Keratinocyte (primary cell): Measurements from ENCODE around the gene MID1. TPM values are rescaled to one million over a fixed set of nuclear protein-coding genes. Genes with fewer than 3 reads are reported as not detected.

ENCODE experiments used
- DNase-seq: peaks from one replicate; pipeline ENCODE4 v3.0.0-alpha.2; 2011; ENCODE audit warnings: low read depth, missing footprints, low spot score
- FAIRE-seq: peaks from 2 replicates; lab custom pipeline; 2011; peaks lifted over from hg19 to GRCh38; lab: Jason Lieb, UNC
- H2AFZ ChIP-seq: 2 replicates; pipeline ENCODE4 v1.6.0; 2012; ENCODE audit warnings: low read length, control low read depth, inconsistent platforms; ENCODE audit not compliant: control insufficient read depth
- H3K27ac ChIP-seq: 2 replicates; pipeline ENCODE4 v1.5.1; 2011; ENCODE audit warnings: low read length; ENCODE audit not compliant: control insufficient read depth, insufficient read depth
- H3K27me3 ChIP-seq: 3 replicates; pipeline ENCODE4 v1.6.0; 2011; ENCODE audit warnings: low read length; ENCODE audit not compliant: control insufficient read depth, insufficient read depth; ENCODE audit errors: extremely low read depth
- H3K36me3 ChIP-seq, 2 experiments: 2 replicates in 1 of 2; 3 replicates in 1 of 2; pipeline ENCODE4 v1.5.1; 2011; ENCODE audit warnings: low read length in 2 of 2, mild to moderate bottlenecking in 1 of 2; ENCODE audit not compliant: control insufficient read depth in 2 of 2, insufficient read depth in 2 of 2; ENCODE audit errors: extremely low read depth in 1 of 2
- H3K4me1 ChIP-seq: 3 replicates; pipeline ENCODE4 v1.5.1; 2011; ENCODE audit warnings: low read length; ENCODE audit not compliant: control insufficient read depth, insufficient read depth; ENCODE audit errors: extremely low read depth
- H3K4me2 ChIP-seq: 3 replicates; pipeline ENCODE4 v1.6.0; 2011; ENCODE audit warnings: low read depth, low read length; ENCODE audit not compliant: control insufficient read depth, insufficient read depth; ENCODE audit errors: extremely low read depth
- H3K4me3 ChIP-seq, 3 experiments: fragments of 200-600 bp in 1 of 3; sonication (generic) in 1 of 3; 2 replicates in 2 of 3; 3 replicates in 1 of 3; pipeline ENCODE4 v1.5.1; 2011 to 2016; ENCODE audit warnings: low read length in 3 of 3, mild to moderate bottlenecking in 3 of 3, control low read depth in 2 of 3, inconsistent platforms in 1 of 3, low read depth in 1 of 3, mixed read lengths in 1 of 3, mixed run types in 1 of 3, moderate library complexity in 1 of 3; ENCODE audit not compliant: control insufficient read depth in 2 of 3, insufficient read depth in 2 of 3; ENCODE audit errors: extremely low read depth in 1 of 3
- H3K79me2 ChIP-seq: 2 replicates; pipeline ENCODE4 v1.6.0; 2012; ENCODE audit warnings: low read length; ENCODE audit not compliant: control insufficient read depth, insufficient read depth
- H3K9ac ChIP-seq: 3 replicates; pipeline ENCODE4 v1.6.0; 2011; ENCODE audit warnings: low read length; ENCODE audit not compliant: control insufficient read depth, insufficient read depth; ENCODE audit errors: extremely low read depth
- H3K9me1 ChIP-seq: 3 replicates; pipeline ENCODE4 v1.6.0; 2011; ENCODE audit warnings: low read length; ENCODE audit not compliant: control insufficient read depth, insufficient read depth; ENCODE audit errors: extremely low read depth
- H3K9me3 ChIP-seq: 2 replicates; pipeline ENCODE4 v1.5.1; 2012; ENCODE audit warnings: low read depth, low read length; ENCODE audit not compliant: control insufficient read depth
- H4K20me1 ChIP-seq: 3 replicates; pipeline ENCODE4 v1.6.0; 2011; ENCODE audit warnings: low read length; ENCODE audit not compliant: control insufficient read depth, insufficient read depth; ENCODE audit errors: extremely low read depth
- CTCF ChIP-seq, 3 experiments: IDR thresholded peaks in 1 of 3; conservative IDR thresholded peaks in 1 of 3; optimal IDR thresholded peaks in 1 of 3; 2 replicates in 2 of 3; 3 replicates in 1 of 3; pipeline versions ENCODE3 to v1.5.1; 2011; ENCODE audit warnings: low read length in 3 of 3, mild to moderate bottlenecking in 3 of 3, moderate library complexity in 2 of 3, control low read depth in 1 of 3, inconsistent platforms in 1 of 3; ENCODE audit not compliant: insufficient read depth in 2 of 3; ENCODE audit errors: extremely low read depth in 1 of 3
- EZH2 ChIP-seq: IDR thresholded peaks from one replicate; pipeline ENCODE4 v1.6.1; 2012; ENCODE audit warnings: inconsistent platforms, mild to moderate bottlenecking, low read length, moderate library complexity
- dilution Hi-C: fragments of 300-500 bp; cut with MboI; formaldehyde crosslinking; loops from one replicate; pipeline ENCODE4 v1.7.0; 2020; ENCODE audit warnings: low sequenced_read_pairs; ENCODE audit not compliant: extremely low pct_ligation_motif_present
- polyA plus RNA-seq, 5 experiments: library from polyadenylated mRNA; depleted of rRNA in 3 of 5; stranded (reverse) in 3 of 5; stranded (forward) in 1 of 5; unstranded in 1 of 5; fragments of >200 nt; gene quantifications; 1 replicate in 1 of 5; 2 replicates in 3 of 5; 3 replicates in 1 of 5; pipeline versions ENCODE4 v1.2.1 to v1.2.3, GENCODE V29; 2011 to 2012; ENCODE audit warnings: missing spikeins in 2 of 5, low read depth in 1 of 5, low replicate concordance in 1 of 5

Gene MID1
- polyA plus RNA-seq, 1 donor (not counting 4 experiments of a cell fraction or from before 2014, with no cell fraction given) = 9.2 TPM

- TF ChIP-seq EZH2 (no peak), CTCF (optimal IDR thresholded peaks at IDR 0.05 in 1 of 3, IDR thresholded peaks at IDR 0.05 in 1 of 3, conservative IDR thresholded peaks at IDR 0.05 in 1 of 3; ENCODE audit: extremely low read depth in 1 of 3, insufficient read depth in 2 of 3, low read length in 3 of 3) (no peak)
- no peak overlapping the region for H3K9ac ChIP-seq
Measured at GRCh38 chrX:10570601-10571000, 49.8 kb downstream of the MID1 start.

GRCh38 chrX:10569946-10570345, 50.4 kb downstream of the MID1 start:
- DNase-seq (no peak), FAIRE-seq (peak; percentile 36)
- Histone ChIP-seq H3K4me3 (no peak overlapping the region), H3K9ac (no peak overlapping the region), H2AFZ (no peak overlapping the region), H3K36me3 (peaks cover 0 to 11% of the 10 kb centered on the region in 2 experiments), H3K4me2 (peak overlapping the region; percentile 18), H3K9me1 (no peaks in the 10 kb centered on the region), H3K27me3 (no peaks in the 10 kb centered on the region), H3K9me3 (no peaks in the 10 kb centered on the region), H3K4me1 (peaks cover 13% of the 10 kb centered on the region), H3K79me2 (peaks cover 31% of the 10 kb centered on the region), H3K27ac (no peak overlapping the region), H4K20me1 (no peaks in the 10 kb centered on the region)
- dilution Hi-C loops = no loop called here
- TF ChIP-seq EZH2 = no peak
- no peak for TF ChIP-seq CTCF (optimal IDR thresholded peaks at IDR 0.05 in 1 of 3, IDR thresholded peaks at IDR 0.05 in 1 of 3, conservative IDR thresholded peaks at IDR 0.05 in 1 of 3; ENCODE audit: extremely low read depth in 1 of 3, insufficient read depth in 2 of 3, low read length in 3 of 3)

More at GRCh38 chrX:10570601-10571000, 49.8 kb downstream of the MID1 start:
- no peaks in the 10 kb centered on the region for H3K9me1 ChIP-seq
- peaks cover 31% of the 10 kb centered on the region for H3K79me2 ChIP-seq
- H3K27me3 ChIP-seq = no peaks in the 10 kb centered on the region
- DNase-seq (no peak), FAIRE-seq (no peak)
- no peaks in the 10 kb centered on the region for H3K9me3 ChIP-seq
- dilution Hi-C loops = no loop called here
- H3K27ac ChIP-seq = no peak overlapping the region
- H3K4me1 ChIP-seq = peaks cover 17% of the 10 kb centered on the region
- H3K4me3 ChIP-seq = no peak overlapping the region
- H4K20me1 ChIP-seq = no peaks in the 10 kb centered on the region
- H3K4me2 ChIP-seq = no peak overlapping the region
- H2AFZ ChIP-seq = no peak overlapping the region
- H3K36me3 ChIP-seq = peaks cover 0 to 6% of the 10 kb centered on the region in 2 experiments
